NCI-H1436 treated with DMSO at 0.1 percent for 48 hours (cell line): ENCODE data around the gene STK16.
"Not testable (repeated sequence)": the region's sequence is repeated elsewhere in the genome, so short reads cannot be mapped to it uniquely, and the experiment has no call there.

ENCODE experiments used
- DNase-seq: peaks from one replicate; lab custom pipeline; 2025; lab: John Stamatoyannopoulos, UW

Gene STK16

DNA sequence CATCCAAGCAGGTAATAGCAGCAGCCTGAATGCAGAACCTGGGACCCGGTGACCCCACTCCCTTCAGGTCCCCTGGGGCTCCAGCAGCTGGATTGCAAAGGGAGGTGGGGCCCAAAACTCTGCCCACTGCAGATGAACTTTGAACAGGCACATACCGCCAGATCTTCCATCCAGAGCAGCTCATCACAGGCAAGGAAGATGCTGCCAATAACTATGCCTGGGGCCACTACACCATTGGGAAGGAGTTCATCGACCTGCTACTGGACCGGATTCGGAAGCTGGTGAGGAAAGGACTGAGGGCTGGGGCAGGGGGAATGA, 24.7 kb downstream of the STK16 start:
- no peak for DNase-seq

DNA sequence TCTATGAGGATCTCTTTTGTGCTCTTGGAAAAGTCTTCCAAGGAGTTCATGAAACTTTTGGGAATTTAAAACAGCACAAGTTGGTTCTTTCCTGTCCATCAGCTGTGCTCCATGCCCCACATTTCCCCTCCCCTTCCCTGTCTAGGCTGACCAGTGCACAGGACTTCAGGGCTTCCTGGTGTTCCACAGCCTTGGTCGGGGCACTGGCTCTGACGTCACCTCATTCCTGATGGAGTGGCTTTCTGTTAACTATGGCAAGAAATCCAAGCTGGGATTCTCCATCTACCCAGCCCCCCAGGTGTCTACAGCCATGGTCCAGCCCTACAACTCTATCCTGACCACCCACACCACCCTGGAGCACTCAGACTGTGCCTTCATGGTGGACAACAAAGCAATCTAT, 25.7 kb downstream of the STK16 start:
- no peak for DNase-seq

DNA sequence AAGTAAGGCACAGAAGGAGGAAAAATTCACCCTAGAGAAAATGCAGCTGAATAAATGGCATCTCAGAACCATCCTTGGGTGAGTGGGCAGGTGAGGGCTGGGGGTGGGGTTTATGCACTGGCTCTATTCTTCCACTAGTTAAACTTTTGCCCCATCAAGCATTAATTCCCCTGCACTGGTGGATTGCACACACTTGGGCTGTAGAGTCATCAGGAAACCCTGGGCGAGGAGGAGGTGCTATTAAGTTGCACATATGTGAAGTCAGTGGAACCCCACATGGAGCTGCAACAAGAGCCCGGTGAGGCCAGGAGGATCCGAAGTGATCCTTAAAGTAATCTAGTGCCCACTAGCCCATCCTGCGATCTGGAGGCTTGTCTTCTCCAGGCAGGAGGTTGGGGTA, 27.1 kb downstream of the STK16 start:
- no peak for DNase-seq

DNA sequence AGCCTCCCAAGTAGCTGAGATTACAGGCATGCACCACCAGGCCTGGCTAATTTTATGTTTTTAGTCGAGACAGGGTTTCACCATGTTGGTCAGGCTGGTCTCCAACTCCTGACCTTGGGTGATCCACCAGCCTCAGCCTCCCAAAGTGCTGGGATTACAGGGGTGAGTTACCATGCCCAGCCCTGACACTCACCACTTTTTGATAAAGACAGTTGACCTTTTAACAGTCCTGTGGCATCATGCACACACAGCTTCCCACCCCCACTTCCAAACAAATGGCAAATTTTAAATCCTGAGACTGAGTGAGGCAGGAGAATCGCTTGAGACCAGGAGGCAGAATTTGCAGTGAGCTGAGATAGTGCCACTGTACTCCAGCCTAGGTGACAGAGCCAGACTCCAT, 27.7 kb downstream of the STK16 start:
- DNase-seq, result no peak

GRCh38 chr2:219273937-219274336, 28.7 kb downstream of the STK16 start:
- no peak for DNase-seq

GRCh38 chr2:219274361-219274921, 29.2 kb downstream of the STK16 start:
- no peak for DNase-seq

- peak; percentile 45 for DNase-seq
These were observed 32.7 kb downstream of the STK16 start for GRCh38 chr2:219277703-219278654.

DNA sequence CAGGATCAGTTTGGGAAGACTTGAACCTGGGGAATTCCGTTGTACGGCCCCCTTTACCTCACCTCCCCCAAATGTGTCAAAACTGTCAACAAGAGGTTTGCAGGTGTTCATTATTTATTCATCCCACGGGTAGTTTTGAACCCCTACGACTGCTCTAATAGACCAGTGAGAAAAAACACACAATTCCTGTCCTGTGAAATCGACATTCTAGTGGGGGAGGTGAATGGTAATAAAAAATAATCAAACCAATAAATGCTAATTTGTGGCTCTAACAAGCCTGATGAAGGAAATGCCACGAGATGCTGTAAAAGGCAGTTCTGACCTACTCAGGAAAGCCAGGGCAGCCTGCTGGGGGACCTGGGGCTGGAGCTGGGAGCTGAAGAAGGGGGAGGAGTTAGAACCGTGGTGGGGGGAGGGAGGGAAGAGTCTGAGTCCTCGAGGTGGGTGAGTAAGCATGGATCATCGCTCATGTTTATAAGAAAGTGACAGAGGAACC, 33.4 kb downstream of the STK16 start:
- DNase-seq, result no peak

DNA sequence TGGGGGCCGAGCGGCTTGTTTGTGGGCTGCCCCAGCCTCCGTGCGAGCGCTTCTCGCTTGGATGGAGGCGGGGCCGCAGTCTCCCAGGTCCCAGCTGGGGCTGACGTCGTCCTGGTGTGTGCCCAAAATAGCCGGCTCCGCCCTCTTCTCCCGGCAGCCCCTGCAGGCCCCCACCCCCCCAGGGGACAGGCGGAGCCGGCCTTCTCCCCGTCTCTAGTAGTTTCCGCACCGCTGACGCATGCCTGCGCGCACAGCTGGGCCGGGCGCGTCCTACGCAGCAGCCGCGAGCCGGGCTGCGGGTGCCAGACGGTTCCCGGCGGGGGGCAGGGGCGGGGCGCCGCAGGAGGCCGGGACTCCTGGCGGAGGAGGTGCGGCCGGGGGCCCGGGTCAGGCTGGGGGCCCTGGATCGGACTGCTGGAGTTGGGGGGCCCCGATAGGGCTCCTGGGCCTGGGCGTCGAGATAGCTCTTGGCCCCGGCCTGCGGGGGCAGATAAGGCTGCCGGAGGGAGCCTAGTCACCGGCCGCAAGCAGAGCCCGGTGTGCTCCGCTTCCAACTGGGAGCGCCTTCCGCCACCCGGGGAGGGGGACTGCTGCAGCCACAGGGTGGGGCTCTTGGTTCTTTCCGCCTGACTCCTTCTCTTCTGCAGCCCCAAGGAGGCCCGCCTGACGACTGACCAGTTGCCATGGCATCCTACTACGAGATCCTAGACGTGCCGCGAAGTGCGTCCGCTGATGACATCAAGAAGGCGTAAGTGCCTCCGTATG, 34.1 kb downstream of the STK16 start, which contains the start of gene DNAJB2:
DNAJB2 (plus strand) TSS at position 216 of the 765 bp plus-strand sequence; CDS start at position 684, 468 bp downstream.
- DNase-seq, result peak; percentile 86

DNA sequence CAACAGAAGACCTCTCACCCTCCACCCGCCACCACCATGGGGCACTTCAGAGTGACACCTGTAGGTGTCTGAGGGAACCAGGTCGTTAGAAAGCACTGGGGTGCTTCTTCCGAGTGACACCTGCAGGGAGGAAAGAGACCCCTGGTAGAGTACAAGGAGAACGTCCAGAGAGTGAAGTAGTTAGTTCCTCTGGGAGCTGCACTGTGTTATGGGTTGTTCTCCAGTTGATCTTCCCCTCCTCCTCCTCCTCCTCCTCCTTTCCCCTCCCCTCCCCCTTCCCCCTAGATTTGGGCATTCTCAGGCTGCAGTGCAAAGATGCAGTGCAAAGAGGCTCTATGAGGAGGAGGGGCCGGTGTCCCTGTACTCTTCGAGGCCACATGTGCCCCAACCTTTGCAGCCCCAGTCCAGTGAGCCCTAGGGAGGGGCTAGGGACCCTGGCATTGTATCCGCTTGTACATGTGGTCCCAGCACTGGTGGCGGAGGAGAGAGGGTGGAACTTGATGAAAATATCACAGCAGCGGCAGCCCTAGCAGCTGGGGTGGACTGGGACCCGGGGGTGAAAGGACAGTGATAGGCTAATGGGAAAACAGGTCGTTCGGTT, 34.7 kb downstream of the STK16 start:
- no peak for DNase-seq

GRCh38 chr2:219280651-219281050, 35.4 kb downstream of the STK16 start:
- DNase-seq, result no peak

DNA sequence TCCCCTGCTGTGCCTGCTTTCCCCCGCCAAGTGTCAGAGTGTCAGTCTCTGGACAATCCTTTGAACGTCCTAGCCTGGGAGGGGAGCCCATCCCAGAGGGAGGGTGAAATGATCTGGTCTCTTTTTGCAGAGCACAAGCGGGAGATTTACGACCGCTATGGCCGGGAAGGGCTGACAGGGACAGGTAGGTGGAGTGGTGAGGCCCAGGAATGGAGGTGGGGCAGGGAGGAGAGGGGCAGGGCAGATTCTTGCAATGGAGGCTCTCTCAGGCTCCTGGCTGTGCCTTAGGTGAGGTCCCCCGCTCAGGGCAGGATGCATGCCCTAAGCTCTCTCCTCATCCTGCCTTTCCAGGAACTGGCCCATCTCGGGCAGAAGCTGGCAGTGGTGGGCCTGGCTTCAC, 36.3 kb downstream of the STK16 start:
- no peak for DNase-seq

- DNase-seq, result no peak
These were observed 37.1 kb downstream of the STK16 start for GRCh38 chr2:219282375-219282774.

DNA sequence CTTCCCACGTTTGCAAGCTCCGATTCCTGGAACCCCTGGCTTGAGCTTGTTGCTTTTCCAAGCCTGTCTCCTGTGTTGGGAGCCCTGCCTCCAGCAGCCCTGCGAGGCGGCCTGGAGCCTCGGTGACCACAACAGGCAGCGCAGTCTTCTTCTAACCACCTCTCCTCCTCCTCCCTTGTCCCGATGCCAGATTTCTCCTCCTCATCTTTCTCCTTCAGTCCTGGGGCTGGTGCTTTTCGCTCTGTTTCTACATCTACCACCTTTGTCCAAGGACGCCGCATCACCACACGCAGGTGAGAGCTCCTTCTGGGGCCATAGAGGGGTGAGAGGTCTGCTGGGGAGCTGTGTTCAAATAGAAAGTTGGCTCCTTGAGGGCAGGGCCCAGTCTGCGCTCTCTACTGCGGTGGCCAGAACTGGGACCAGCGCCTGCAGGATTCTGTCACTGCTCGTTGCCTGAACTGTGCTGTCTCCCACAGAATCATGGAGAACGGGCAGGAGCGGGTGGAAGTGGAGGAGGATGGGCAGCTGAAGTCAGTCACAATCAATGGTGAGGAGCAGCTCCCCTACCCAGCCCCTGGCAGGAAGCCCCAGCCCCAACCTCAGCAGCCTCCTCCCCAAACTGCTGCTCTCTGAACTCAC, 37.8 kb downstream of the STK16 start:
- no peak for DNase-seq

DNA sequence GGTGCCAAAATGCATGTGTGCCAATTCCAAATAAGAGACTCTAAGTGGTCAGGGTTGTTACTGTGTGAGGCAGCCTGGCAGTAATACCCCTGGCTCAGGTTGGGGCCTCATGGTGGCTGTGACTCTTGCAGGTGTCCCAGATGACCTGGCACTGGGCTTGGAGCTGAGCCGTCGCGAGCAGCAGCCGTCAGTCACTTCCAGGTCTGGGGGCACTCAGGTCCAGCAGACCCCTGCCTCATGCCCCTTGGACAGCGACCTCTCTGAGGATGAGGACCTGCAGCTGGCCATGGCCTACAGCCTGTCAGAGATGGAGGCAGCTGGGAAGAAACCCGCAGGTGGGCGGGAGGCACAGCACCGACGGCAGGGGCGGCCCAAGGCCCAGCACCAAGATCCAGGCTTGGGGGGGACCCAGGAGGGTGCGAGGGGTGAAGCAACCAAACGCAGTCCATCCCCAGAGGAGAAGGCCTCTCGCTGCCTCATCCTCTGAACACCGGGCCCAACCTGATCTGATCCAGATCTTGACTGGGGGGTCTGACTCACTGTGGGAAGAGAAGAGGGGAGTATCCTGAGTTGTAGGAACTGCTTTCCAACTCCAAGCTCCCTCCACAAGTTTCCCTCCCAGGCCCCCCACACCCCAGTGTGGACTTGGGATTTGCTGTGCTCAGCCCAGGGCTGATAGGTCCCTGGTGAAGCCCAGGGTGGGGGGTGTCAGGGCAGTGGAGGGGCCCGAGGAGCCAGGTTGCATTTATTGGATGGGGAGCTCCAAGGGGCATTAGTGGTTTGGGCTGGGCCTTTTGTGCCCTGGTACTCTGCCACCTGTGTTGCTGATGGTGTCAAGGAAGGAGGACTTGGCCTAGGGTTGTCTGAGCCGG, 39.5 kb downstream of the STK16 start:
- no peak for DNase-seq

DNA sequence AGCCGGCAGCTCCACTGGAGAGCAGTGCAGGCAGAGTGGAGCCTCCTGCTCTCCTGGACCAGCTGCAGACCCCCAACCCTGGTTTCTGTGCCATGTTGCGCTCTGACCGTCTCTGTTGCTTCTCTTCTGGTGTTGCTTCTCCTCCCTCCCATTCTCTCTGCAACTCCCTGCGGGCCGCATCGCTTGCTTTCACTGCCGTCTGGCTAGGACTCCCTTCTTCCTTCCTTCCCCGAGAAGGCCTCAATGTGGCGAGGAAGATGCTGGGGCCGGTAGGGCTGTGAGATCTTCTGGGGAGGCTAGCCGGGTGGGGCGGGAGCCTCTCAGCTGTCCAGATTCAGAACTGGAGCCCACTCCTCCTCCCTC, 40.1 kb downstream of the STK16 start:
- DNase-seq, result no peak

- DNase-seq, result no peak
These were observed 40.7 kb downstream of the STK16 start for GRCh38 chr2:219285894-219286425.

- DNase-seq, result no peak
These were observed 41.3 kb downstream of the STK16 start for GRCh38 chr2:219286436-219287115.

DNA sequence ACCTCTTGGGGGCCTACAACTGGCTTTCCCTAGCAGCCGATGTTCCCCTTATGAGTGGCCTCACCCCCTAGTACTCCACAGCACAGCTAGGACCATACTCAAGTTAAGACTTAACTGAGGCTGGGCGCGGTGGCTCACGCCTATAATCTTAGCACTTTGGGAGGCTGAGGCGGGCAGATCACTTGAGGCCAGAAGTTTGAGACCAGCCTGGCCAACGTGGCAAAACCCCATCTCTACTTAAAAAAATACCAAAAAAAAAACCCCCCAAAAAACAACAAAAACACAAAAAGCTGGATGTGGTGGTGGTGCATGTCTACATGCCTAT, 41.8 kb downstream of the STK16 start:
- DNase-seq, result not testable (repeated sequence)
